ENCODE data around the gene NLN.

DNA sequence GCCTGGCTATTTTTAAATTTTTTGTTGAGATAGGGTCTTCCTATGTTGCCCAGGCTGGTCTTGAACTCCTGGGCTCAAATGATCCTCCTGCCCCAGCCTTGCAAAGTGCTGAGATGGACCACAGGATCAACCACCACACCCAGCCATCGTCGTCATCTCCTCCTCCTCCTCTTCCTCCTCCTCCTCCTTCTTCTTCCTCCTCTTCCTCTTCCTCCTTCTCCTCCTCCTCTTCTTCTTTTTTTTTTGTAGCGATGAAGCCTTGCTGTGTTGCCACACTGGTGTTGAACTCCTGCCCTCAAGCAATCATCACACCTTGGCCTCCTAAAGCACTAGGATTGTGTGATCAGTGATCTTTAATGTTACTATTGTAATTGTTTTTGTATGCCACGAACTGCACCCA is 155.0 kb downstream of the NLN start:
- TF ChIP-seq, protein P1, sequence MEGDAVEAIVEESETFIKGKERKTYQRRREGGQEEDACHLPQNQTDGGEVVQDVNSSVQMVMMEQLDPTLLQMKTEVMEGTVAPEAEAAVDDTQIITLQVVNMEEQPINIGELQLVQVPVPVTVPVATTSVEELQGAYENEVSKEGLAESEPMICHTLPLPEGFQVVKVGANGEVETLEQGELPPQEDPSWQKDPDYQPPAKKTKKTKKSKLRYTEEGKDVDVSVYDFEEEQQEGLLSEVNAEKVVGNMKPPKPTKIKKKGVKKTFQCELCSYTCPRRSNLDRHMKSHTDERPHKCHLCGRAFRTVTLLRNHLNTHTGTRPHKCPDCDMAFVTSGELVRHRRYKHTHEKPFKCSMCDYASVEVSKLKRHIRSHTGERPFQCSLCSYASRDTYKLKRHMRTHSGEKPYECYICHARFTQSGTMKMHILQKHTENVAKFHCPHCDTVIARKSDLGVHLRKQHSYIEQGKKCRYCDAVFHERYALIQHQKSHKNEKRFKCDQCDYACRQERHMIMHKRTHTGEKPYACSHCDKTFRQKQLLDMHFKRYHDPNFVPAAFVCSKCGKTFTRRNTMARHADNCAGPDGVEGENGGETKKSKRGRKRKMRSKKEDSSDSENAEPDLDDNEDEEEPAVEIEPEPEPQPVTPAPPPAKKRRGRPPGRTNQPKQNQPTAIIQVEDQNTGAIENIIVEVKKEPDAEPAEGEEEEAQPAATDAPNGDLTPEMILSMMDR (IDR thresholded peaks at IDR 0.05 in 4 of 5, conservative IDR thresholded peaks at IDR 0.05 in 1 of 5): no peak
- TF ChIP-seq POLR2A (IDR thresholded peaks at IDR 0.05): no peak

Data from gastrocnemius medialis (tissue), 4 donors.